Lung (tissue), 12 donors: Measurements from ENCODE around the gene FAM120C. TPM values are rescaled to one million over a fixed set of nuclear protein-coding genes. Genes with fewer than 3 reads are reported as not detected.

Experiments used
- ATAC-seq: fragments of 200-7000 bp; cut with Tn5 transposase; one replicate; pipeline ENCODE4 v1.9.1; 2020; ENCODE audit warnings: moderate number of reproducible peaks; ENCODE audit not compliant: insufficient read depth, low FRiP score
- DNase-seq, 3 donors: peaks; one replicate each; pipeline ENCODE4 v3.0.0-alpha.2; 2013 to 2017
- H3K27ac ChIP-seq, 2 donors: one replicate each; pipeline ENCODE4 v1.5.1; 2013; ENCODE audit warnings: mild to moderate bottlenecking in 2 of 2, moderate library complexity in 2 of 2, control low read depth in 1 of 2, inconsistent platforms in 1 of 2, low read depth in 1 of 2, low read length in 1 of 2
- H3K27me3 ChIP-seq, 3 donors: one replicate each; pipeline ENCODE4 v1.5.1; 2013; ENCODE audit warnings: low read length in 2 of 3; ENCODE audit not compliant: control insufficient read depth in 3 of 3, insufficient read depth in 3 of 3
- H3K36me3 ChIP-seq, 4 donors: one replicate each; pipeline ENCODE4 v1.5.1; 2013; ENCODE audit warnings: low read length in 4 of 4, mild to moderate bottlenecking in 1 of 4, moderate library complexity in 1 of 4; ENCODE audit not compliant: control insufficient read depth in 4 of 4, insufficient read depth in 4 of 4
- H3K4me1 ChIP-seq, 5 donors: one replicate each; pipeline ENCODE4 v1.5.1; 2013; ENCODE audit warnings: low read length in 5 of 5, mild to moderate bottlenecking in 2 of 5, moderate library complexity in 1 of 5; ENCODE audit not compliant: control insufficient read depth in 5 of 5, insufficient read depth in 5 of 5
- H3K4me3 ChIP-seq: one replicate; pipeline ENCODE4 v1.5.1; 2013; ENCODE audit warnings: mild to moderate bottlenecking, control low read depth, moderate library complexity
- H3K9ac ChIP-seq, 2 donors: one replicate each; pipeline ENCODE4 v1.5.1; 2013; ENCODE audit warnings: low read length in 2 of 2, control low read depth in 1 of 2; ENCODE audit not compliant: insufficient read depth in 1 of 2
- H3K9me3 ChIP-seq, 4 donors: one replicate each; pipeline ENCODE4 v1.5.1; 2013; ENCODE audit warnings: low read length in 3 of 4, mild to moderate bottlenecking in 1 of 4, moderate library complexity in 1 of 4; ENCODE audit not compliant: control insufficient read depth in 4 of 4, insufficient read depth in 3 of 4
- CTCF ChIP-seq: IDR thresholded peaks from 2 replicates; pipeline ENCODE4 v1.5.1; 2012; ENCODE audit warnings: mild to moderate bottlenecking; ENCODE audit errors: control extremely low read depth, extremely low read depth
- WGBS, 2 donors: extraction: QIAGEN DNeasy Blood & Tissue Kit; methylation state at CpG; one replicate each; pipeline ENCODE4 v1.1.7; 2013; 5-methylcytosine and 5-hydroxymethylcytosine counted together
- polyA plus RNA-seq, 2 donors: library from polyadenylated mRNA; stranded (reverse); fragments of 200-250 nt; gene quantifications; one replicate each; pipeline ENCODE4 v1.2.1, GENCODE V29; 2013
- total RNA-seq, 2 donors: library from RNA; depleted of rRNA in 1 of 2; stranded (reverse); fragments of >200 nt in 1 of 2; gene quantifications; one replicate each; pipeline ENCODE4 v1.2.1, GENCODE V29; 2014 to 2021
- donor health status: control.
- donor health status: control.
- donor health status: Bipolar disorder and iron deficiency.
- donor health status: healthy.
- donor health status: DM: yes; HTN: yes; CAD: no.

FAM120C gene
- total and polyA plus RNA-seq, 4 donors: 1.7 to 14.4 (median 5.5) TPM

- peaks cover 0 to 6% (median 0%) of the 10 kb centered on the region in 5 donors for H3K4me1 ChIP-seq
- H3K36me3 ChIP-seq: peaks cover 0 to 6% (median under 1%) of the 10 kb centered on the region in 4 donors
- 83 to 90% methylated on average over 12 of the region's 12 CpGs for WGBS, 2 donors
- H3K9ac ChIP-seq: no peak overlapping the region
- H3K27ac ChIP-seq: no peak overlapping the region
- H3K4me3 ChIP-seq: no peak overlapping the region
- TF ChIP-seq CTCF: no peak
- ATAC-seq: no peak
- no peaks in the 10 kb centered on the region for H3K27me3 ChIP-seq
- peaks cover 0 to 8% (median 0%) of the 10 kb centered on the region in 4 donors for H3K9me3 ChIP-seq
- DNase-seq: peak in 1 of 3 donors; percentile 3
Observed at GRCh38 chrX:54045563-54046228, 137.4 kb downstream of the FAM120C start.

GRCh38 chrX:54044877-54045338 is 138.1 kb downstream of the FAM120C start:
- no peak for ATAC-seq
- TF ChIP-seq CTCF: no peak
- WGBS, 2 donors: 6 to 40% methylated on average over 10 of the region's 10 CpGs

GRCh38 chrX:54044126-54044876 is 138.8 kb downstream of the FAM120C start, which contains the start of gene PHF8:
PHF8 (minus strand) TSS chrX:54044473; CDS start chrX:54042728, 1,745 bp downstream.
- H3K9ac ChIP-seq: peak within 1 kb of the TSS; percentile 60 to 69
- WGBS, 2 donors: 1 to 34% methylated on average over 36 to 66 of the region's 66 CpGs
- peak within 1 kb of the TSS; percentile 60 for H3K4me3 ChIP-seq

More at GRCh38 chrX:54044877-54045338, 138.1 kb downstream of the FAM120C start:
- peak in 1 of 3 donors; percentile 51 for DNase-seq
- no peaks in the 10 kb centered on the region for H3K27me3 ChIP-seq
- H3K27ac ChIP-seq: peak overlapping the region; percentile 95 to 98
- peak overlapping the region; percentile 31 to 64 for H3K9ac ChIP-seq
- peaks cover 0 to 8% (median 0%) of the 10 kb centered on the region in 4 donors for H3K9me3 ChIP-seq
- H3K4me3 ChIP-seq: peak overlapping the region; percentile 18
- H3K36me3 ChIP-seq: peaks cover 0 to 6% (median under 1%) of the 10 kb centered on the region in 4 donors
- peaks cover 0 to 6% (median 0%) of the 10 kb centered on the region in 5 donors for H3K4me1 ChIP-seq

More at GRCh38 chrX:54044126-54044876, 138.8 kb downstream of the FAM120C start, which contains the start of gene PHF8:
- peaks cover 0 to 6% (median 0%) of the 10 kb centered on the region in 5 donors for H3K4me1 ChIP-seq
- H3K27me3 ChIP-seq: no peaks in the 10 kb centered on the region
- peak; percentile 92 for ATAC-seq
- DNase-seq: peak; percentile 95 to 97 (median 96)
- H3K9me3 ChIP-seq: peaks cover 0 to 8% (median 0%) of the 10 kb centered on the region in 4 donors
- peak within 1 kb of the TSS; percentile 97 to 98 for H3K27ac ChIP-seq
- TF ChIP-seq CTCF: no peak
- peaks cover 0 to 6% (median under 1%) of the 10 kb centered on the region in 4 donors for H3K36me3 ChIP-seq
